Endothelial cell of umbilical vein (primary cell): Measurements from ENCODE around the gene PRKCZ. TPM values are rescaled to one million over a fixed set of nuclear protein-coding genes. Genes with fewer than 3 reads are reported as not detected.

Source experiments
- BruUV-seq: library from RNA; stranded (reverse); fragments of 400-500 nt; replicated peaks from 2 replicates; lab custom pipeline; 2021; lab: Mats Ljungman, UMichigan
- CTCF ChIA-PET: fragments of 300-600, 350-600 bp; sonication (Branson Sonifier 250); formaldehyde crosslinking; loops from one replicate; lab custom pipeline; 2021; ENCODE audit warnings: antibody characterized with exemption, inconsistent platforms; lab: Charles Lee
- POLR2A ChIA-PET: fragments of 300-600, 350-600 bp; sonication (Branson Sonifier 250); formaldehyde crosslinking; loops from one replicate; lab custom pipeline; 2021; ENCODE audit warnings: antibody characterized with exemption, inconsistent platforms; lab: Charles Lee
- DNase-seq: peaks from one replicate; pipeline ENCODE4 v3.0.0-alpha.2; 2011; ENCODE audit warnings: low read depth, low spot score
- FAIRE-seq: peaks from 2 replicates; lab custom pipeline; 2011; peaks lifted over from hg19 to GRCh38; lab: Jason Lieb, UNC
- H2AFZ ChIP-seq: 2 replicates; pipeline ENCODE4 v1.6.0; 2012; ENCODE audit warnings: low read depth, low read length, control low read depth, inconsistent platforms
- H3K27ac ChIP-seq: 2 replicates; pipeline ENCODE4 v1.5.1; 2011; ENCODE audit warnings: low read depth, mild to moderate bottlenecking, control low read depth, low read length, moderate library complexity; ENCODE audit not compliant: insufficient read depth
- H3K27me3 ChIP-seq, 2 experiments: 2 replicates each; pipeline versions ENCODE4 v1.6.0 to v1.6.1; 2011; ENCODE audit warnings: low read length in 2 of 2, mixed read lengths in 1 of 2; ENCODE audit not compliant: control insufficient read depth in 2 of 2, insufficient read depth in 2 of 2
- H3K36me3 ChIP-seq, 2 experiments: 2 replicates in 1 of 2; 3 replicates in 1 of 2; pipeline ENCODE4 v1.5.1; 2011; ENCODE audit warnings: low read length in 2 of 2, mild to moderate bottlenecking in 1 of 2, moderate library complexity in 1 of 2; ENCODE audit not compliant: control insufficient read depth in 2 of 2, insufficient read depth in 2 of 2; ENCODE audit errors: extremely low read depth in 1 of 2
- H3K4me1 ChIP-seq: 3 replicates; pipeline ENCODE4 v1.5.1; 2011; ENCODE audit warnings: mild to moderate bottlenecking, low read length; ENCODE audit not compliant: control insufficient read depth, insufficient read depth; ENCODE audit errors: extremely low read depth
- H3K4me2 ChIP-seq: 2 replicates; pipeline ENCODE4 v1.6.1; 2011; ENCODE audit warnings: low read length, control low read depth, mixed read lengths; ENCODE audit not compliant: insufficient read depth
- H3K4me3 ChIP-seq, 3 experiments: fragments of 200-600 bp in 1 of 3; sonication (generic), shearing (Covaris generic) in 1 of 3; replicated peaks in 1 of 3; 2 replicates each; pipeline ENCODE4 v1.5.1; 2011 to 2016; ENCODE audit warnings: control low read depth in 3 of 3, low read length in 3 of 3, mild to moderate bottlenecking in 2 of 3, inconsistent platforms in 1 of 3, low read depth in 1 of 3, moderate library complexity in 1 of 3; ENCODE audit not compliant: insufficient read depth in 1 of 3
- H3K79me2 ChIP-seq: 2 replicates; pipeline ENCODE4 v1.6.0; 2012; ENCODE audit warnings: low read length, inconsistent platforms; ENCODE audit not compliant: control insufficient read depth, insufficient read depth
- H3K9ac ChIP-seq: replicated peaks from 2 replicates; pipeline ENCODE3; 2011; ENCODE audit warnings: low read length, control low read depth; ENCODE audit not compliant: insufficient read depth; ENCODE audit errors: extremely low read depth
- H3K9me1 ChIP-seq: replicated peaks from 3 replicates; pipeline ENCODE4 v1.6.0; 2011; ENCODE audit warnings: mild to moderate bottlenecking, low read length; ENCODE audit not compliant: control insufficient read depth, insufficient read depth; ENCODE audit errors: extremely low read depth
- H3K9me3 ChIP-seq: replicated peaks from 2 replicates; pipeline ENCODE4 v1.5.1; 2012; ENCODE audit warnings: low read length, inconsistent platforms; ENCODE audit not compliant: control insufficient read depth, insufficient read depth
- H4K20me1 ChIP-seq: replicated peaks from 2 replicates; pipeline ENCODE3; 2011; ENCODE audit warnings: mild to moderate bottlenecking, low read length; ENCODE audit not compliant: control insufficient read depth, insufficient read depth; ENCODE audit errors: extremely low read depth
- CTCF ChIP-seq, 2 donors: IDR thresholded peaks; 1 replicate in 1 of 2; 2 replicates in 1 of 2; pipeline ENCODE4 v1.5.1; 2011; ENCODE audit warnings: low read length in 2 of 2, mild to moderate bottlenecking in 2 of 2, moderate library complexity in 2 of 2, control low read depth in 1 of 2, inconsistent platforms in 1 of 2, low read depth in 1 of 2; ENCODE audit not compliant: insufficient read depth in 1 of 2; ENCODE audit errors: extremely low read depth in 1 of 2
- EZH2 ChIP-seq: IDR thresholded peaks from 2 replicates; pipeline ENCODE4 v1.6.1; 2012; ENCODE audit warnings: borderline replicate concordance, low read depth, mild to moderate bottlenecking, moderate library complexity, low read length, inconsistent platforms; ENCODE audit not compliant: severe bottlenecking
- FOS ChIP-seq: IDR thresholded peaks from 2 replicates; pipeline ENCODE4 v1.6.1; 2011; ENCODE audit warnings: mild to moderate bottlenecking, low read length, moderate library complexity, borderline replicate concordance; ENCODE audit not compliant: insufficient read depth
- GATA2 ChIP-seq: IDR thresholded peaks from 2 replicates; pipeline ENCODE4 v1.7.0; 2011; ENCODE audit warnings: low read depth, mild to moderate bottlenecking, moderate library complexity, mixed read lengths, low read length; ENCODE audit not compliant: insufficient read length, insufficient read depth
- JUN ChIP-seq: IDR thresholded peaks from 2 replicates; pipeline ENCODE4 v1.6.1; 2011; ENCODE audit warnings: borderline replicate concordance, low read depth; ENCODE audit not compliant: insufficient read length, insufficient read depth
- MAX ChIP-seq: IDR thresholded peaks from 2 replicates; pipeline ENCODE4 v1.6.1; 2011; ENCODE audit not compliant: insufficient read depth, insufficient read length
- MYC ChIP-seq: IDR thresholded peaks from one replicate; pipeline ENCODE4 v1.6.1; 2011; ENCODE audit warnings: mild to moderate bottlenecking, low read depth, low read length
- POLR2A ChIP-seq: IDR thresholded peaks from 2 replicates; pipeline ENCODE4 v1.6.1; 2012; ENCODE audit warnings: low read depth, mild to moderate bottlenecking, control low read depth, low read length
- POLR2AphosphoS5 ChIP-seq: IDR thresholded peaks from 2 replicates; pipeline ENCODE4 v1.6.1; 2012; ENCODE audit warnings: low read depth, mild to moderate bottlenecking, control low read depth, low read length, moderate library complexity; ENCODE audit not compliant: insufficient read depth
- dilution Hi-C: fragments of 300-500 bp; cut with MboI; formaldehyde crosslinking; loops from one replicate; pipeline ENCODE4 v1.15.0; 2019; ENCODE audit warnings: low sequenced_read_pairs; ENCODE audit not compliant: extremely low pct_ligation_motif_present
- intact Hi-C: fragments of 100-400 bp; cut with micrococcal nuclease; formaldehyde crosslinking; loops from one replicate; pipeline ENCODE4 v1.10.0; 2022
- polyA plus RNA-seq, 4 experiments: library from polyadenylated mRNA; depleted of rRNA in 3 of 4; stranded (reverse) in 3 of 4; unstranded in 1 of 4; fragments of >200 nt; gene quantifications; 2 replicates each; pipeline versions ENCODE4 v1.2.1 to v1.2.3, GENCODE V29; 2011 to 2012; ENCODE audit warnings: missing spikeins in 1 of 4
- total RNA-seq: library from RNA; stranded (reverse); gene quantifications from 2 replicates; pipeline ENCODE4 v1.2.3, GENCODE V29; 2021

PRKCZ gene
- total and polyA plus RNA-seq, 2 donors (not counting 3 experiments of a cell fraction or from before 2014, with no cell fraction given) = 0.22 to 1.7 TPM

- Histone ChIP-seq H3K9me3 (no peaks in the 10 kb centered on the region), H3K4me1 (no peaks in the 10 kb centered on the region), H3K27ac (no peak overlapping the region), H3K27me3 (no peaks in the 10 kb centered on the region), H3K4me2 (no peak overlapping the region), H3K79me2 (no peaks in the 10 kb centered on the region), H2AFZ (no peak overlapping the region), H3K9ac (no peak overlapping the region), H3K4me3 (no peak overlapping the region), H3K9me1 (no peaks in the 10 kb centered on the region), H4K20me1 (no peaks in the 10 kb centered on the region), H3K36me3 (no peaks in the 10 kb centered on the region)
- no peak for DNase-seq
- no peak for FAIRE-seq
- ChIA-PET POLR2A (no interaction called here), CTCF (interaction anchor here (1.2 to 4.0 kb wide), 4 partner anchors 12 to 44 kb away, joined by 4 to 40 read pairs (median 10); partner anchors contain the start of gene FAAP20)
- TF ChIP-seq EZH2 (no peak), MYC (no peak), GATA2 (no peak), POLR2AphosphoS5 (no peak), POLR2A (no peak), JUN (no peak), MAX (no peak), FOS (no peak), CTCF (IDR thresholded peaks at IDR 0.05; ENCODE audit: extremely low read depth in 1 of 2, insufficient read depth in 1 of 2, low read depth in 1 of 2, low read length in 2 of 2) (no peak)
- BruUV-seq = no TSS peak
- intact Hi-C loops = no loop called here
- dilution Hi-C loops = no loop called here
Measured at GRCh38 chr1:2176615-2177014, 126.4 kb downstream of the PRKCZ start.
